Measurements from ENCODE around the gene MACROD1. TPM values are rescaled to one million over a fixed set of nuclear protein-coding genes. Genes with fewer than 3 reads are reported as not detected.

Gene MACROD1
- total and polyA plus RNA-seq, 2 of the 13 experiments (the other 11 are each of a cell fraction or from before 2014, with no cell fraction given), result 23.1 to 34.5 TPM

DNA sequence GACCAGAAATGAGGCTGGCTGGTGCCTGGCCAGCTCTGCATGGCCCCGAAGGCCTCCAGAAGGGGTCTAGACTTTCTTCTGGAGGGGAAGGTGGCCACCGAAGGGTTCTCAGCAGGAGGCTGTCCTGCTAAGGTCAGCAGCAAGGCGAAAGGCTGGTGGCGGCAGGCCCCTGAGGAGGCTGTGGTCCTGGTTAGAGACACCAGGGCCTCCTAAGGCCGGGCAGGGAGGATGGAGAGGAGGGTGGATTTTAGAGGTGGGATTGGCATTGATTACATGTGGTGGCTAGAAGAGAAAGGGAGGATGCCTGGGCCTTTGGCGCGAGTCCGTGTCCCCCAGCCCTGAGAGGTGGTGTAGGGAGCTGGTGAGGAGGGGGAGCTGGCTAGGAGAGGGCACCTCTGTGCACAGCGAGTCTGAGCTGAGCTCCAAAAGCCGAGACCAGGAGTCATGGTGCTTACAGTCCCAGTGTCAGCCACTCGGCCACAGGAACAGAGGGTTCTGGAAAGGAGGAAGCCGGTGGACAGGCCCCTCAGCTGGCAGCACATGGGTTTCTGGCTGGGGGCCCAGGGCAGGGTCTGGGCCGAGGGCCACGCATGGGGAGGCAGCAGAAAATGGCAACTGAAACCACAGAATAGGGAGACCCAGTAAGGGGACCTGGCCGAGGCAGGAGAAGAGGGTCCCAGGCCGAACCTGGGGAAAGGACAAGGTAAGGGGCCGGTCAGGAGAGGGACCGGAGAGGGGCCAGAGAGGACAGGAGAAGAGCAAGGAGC, 43.1 kb upstream of the MACROD1 start:
- Histone ChIP-seq H4K20me1 (ENCODE audit: insufficient read depth, low read length) (0 out of 2 replicates have a peak, but pooled peaks cover 2% of the 10 kb centered on the region), H3K4me2 (ENCODE audit: low read depth, low read length) (no peak overlapping the region), H3K79me2 (ENCODE audit: insufficient read depth, low read length) (no peaks in the 10 kb centered on the region), H3K9me3 (ENCODE audit: low read length) (no peaks in the 10 kb centered on the region), H3K27me3 (ENCODE audit: control insufficient read depth in 1 of 2, insufficient read depth in 2 of 2, low read length in 2 of 2) (peaks cover 0 to 1% of the 10 kb centered on the region in 2 experiments; a peak in 1 of 5 replicates), H3K36me3 (replicated peaks in 1 of 2; ENCODE audit: control insufficient read depth in 1 of 2, insufficient read depth in 2 of 2, low read length in 2 of 2) (peaks cover 4 to 6% of the 10 kb centered on the region in 2 experiments; a peak in 4 of 5 replicates), H3K9ac (ENCODE audit: insufficient read depth, low read depth, low read length) (no peak overlapping the region), H3K4me3 (replicated peaks in 1 of 3; ENCODE audit: insufficient read depth in 1 of 3, low read depth in 2 of 3, low read length in 3 of 3) (no peak overlapping the region), H3K27ac (ENCODE audit: extremely low read length, insufficient read depth, low read length) (no peak overlapping the region), H3K4me1 (ENCODE audit: insufficient read depth, low read length) (peaks cover 17% of the 10 kb centered on the region), H2AFZ (ENCODE audit: low read length) (no peak overlapping the region)
- intact Hi-C loops (cut with micrococcal nuclease; ENCODE audit: unreplicated experiment) (no loop called here), in situ Hi-C loops (cut with HindIII; ENCODE audit: extremely low pct_ligation_motif_present, low pct_unique_long_range_greater_than_20kb) (no loop called here)
- 76% methylated on average over 16 of the region's 18 CpGs for WGBS (ENCODE audit: low lambda C conversion rate)
- DNase-seq (ENCODE audit: low spot score) (no peak), ATAC-seq (peak; percentile 11), FAIRE-seq (no peak)
- BruUV-seq (replicated peaks), result no TSS peak
- TF ChIP-seq ATRX (CRISPR knock-in tag; IDR thresholded peaks at IDR 0.05; ENCODE audit: borderline replicate concordance) (no peak), HDAC2 (CRISPR knock-in tag; IDR thresholded peaks at IDR 0.05) (no peak), ZBED4 (CRISPR knock-in tag; IDR thresholded peaks at IDR 0.05; ENCODE audit: borderline replicate concordance) (no peak), ZNF143 (CRISPR knock-in tag; IDR thresholded peaks at IDR 0.05) (no peak), ZNF879 (CRISPR knock-in tag; IDR thresholded peaks at IDR 0.05) (no peak)
- TF ChIP-seq, protein P1, sequence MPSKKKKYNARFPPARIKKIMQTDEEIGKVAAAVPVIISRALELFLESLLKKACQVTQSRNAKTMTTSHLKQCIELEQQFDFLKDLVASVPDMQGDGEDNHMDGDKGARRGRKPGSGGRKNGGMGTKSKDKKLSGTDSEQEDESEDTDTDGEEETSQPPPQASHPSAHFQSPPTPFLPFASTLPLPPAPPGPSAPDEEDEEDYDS (CRISPR knock-in tag; IDR thresholded peaks at IDR 0.05), result no peak
- ChIA-PET POLR2A (interaction anchor here (1.2 kb wide), 1 partner anchor 32 kb away, joined by 3 read pairs; the partner anchor contains the start of gene FKBP2), CTCF (ENCODE audit: low intra/inter-chr PET ratio, low total read pairs) (no interaction called here)

Data from HepG2 (cell line).